Measurements from ENCODE around the gene C6orf136. TPM values are rescaled to one million over a fixed set of nuclear protein-coding genes. Genes with fewer than 3 reads are reported as not detected.
A peak's percentile ranks its signal among the peaks of the same experiment; 100 is the strongest.
"Not testable (repeated sequence)": the region's sequence is repeated elsewhere in the genome, so short reads cannot be mapped to it uniquely, and the experiment has no call there.

Gene C6orf136, protein sequence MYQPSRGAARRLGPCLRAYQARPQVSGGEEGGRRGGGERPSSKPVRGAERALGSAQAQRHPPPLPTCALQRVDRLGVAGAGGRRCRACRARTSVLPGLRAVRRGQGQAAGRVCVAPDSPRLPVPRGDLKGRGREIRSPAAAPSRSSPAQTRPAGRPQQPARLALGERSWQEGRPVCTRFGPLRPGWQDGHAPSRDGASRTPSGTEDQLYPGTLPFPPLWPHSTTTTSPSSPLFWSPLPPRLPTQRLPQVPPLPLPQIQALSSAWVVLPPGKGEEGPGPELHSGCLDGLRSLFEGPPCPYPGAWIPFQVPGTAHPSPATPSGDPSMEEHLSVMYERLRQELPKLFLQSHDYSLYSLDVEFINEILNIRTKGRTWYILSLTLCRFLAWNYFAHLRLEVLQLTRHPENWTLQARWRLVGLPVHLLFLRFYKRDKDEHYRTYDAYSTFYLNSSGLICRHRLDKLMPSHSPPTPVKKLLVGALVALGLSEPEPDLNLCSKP
- polyA plus RNA-seq (2011; rRNA removed) (5.4 and 6.0 TPM in 2 replicates), polyA minus RNA-seq (2011; rRNA and poly(A)+ RNA removed) (8.1 and 13.6 TPM in 2 replicates)

DNA sequence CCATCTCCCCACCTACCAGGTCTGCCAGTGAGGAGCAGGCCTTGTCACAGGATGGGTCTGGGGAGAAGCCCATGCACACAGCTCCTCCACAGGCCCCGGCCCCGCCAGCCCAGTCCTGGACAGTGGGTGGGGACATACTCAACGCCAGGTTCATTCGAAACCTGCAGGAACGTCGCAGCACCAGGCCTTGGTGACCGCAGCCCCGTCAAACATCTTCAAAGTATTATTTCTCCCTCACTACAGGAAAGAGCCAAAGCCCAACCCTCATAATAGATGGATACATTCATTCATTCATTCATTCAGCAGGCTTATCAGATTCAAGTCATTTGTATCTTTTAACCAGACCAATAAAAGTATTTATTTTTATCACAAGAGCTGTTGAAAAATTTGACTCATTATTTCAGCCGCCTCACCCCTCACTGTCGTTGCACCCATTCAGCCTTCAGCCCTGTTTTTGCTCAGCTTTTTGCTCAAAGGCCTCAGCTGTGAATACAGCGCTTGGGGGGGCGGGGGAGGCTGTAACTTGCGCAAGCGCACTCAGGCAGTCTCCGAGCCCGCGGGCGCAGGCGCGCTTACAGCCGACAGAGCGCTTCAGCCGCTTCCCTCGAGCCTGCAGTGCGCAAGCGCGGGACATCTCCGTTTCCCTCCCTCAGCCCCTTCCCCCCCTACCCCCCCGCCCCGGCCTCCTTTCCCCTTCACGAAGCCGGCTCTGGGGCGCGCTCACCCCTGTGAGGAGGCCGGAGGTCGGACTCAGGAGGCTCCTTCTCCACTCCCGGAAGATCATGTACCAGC, at the start of gene C6orf136:
Gene C6orf136, plus strand, starts transcription at position 684 of the 792 bp plus-strand sequence. Its CDS starts 99 bp downstream, at position 783.
- peak within 1 kb of the TSS; percentile 94 for H3K4me3 ChIP-seq (ENCODE audit: low read depth, low read length)
- no peaks in the 10 kb centered on the region for H3K27me3 ChIP-seq (ENCODE audit: control insufficient read depth, insufficient read depth, low read length)
- peak; percentile 54 for DNase-seq (ENCODE audit: low read depth)
- ChIA-PET CTCF (no interaction called here), POLR2A (interaction anchor here (0.6 kb wide), 2 partner anchors 32 to 77 kb away, joined by 6 to 9 read pairs; no protein-coding TSS in a partner anchor)
- H3K36me3 ChIP-seq (ENCODE audit: control insufficient read depth, insufficient read depth, low read length) = no peaks in the 10 kb centered on the region; the same call in 1 of the 2 replicates
- TF ChIP-seq, protein P1, sequence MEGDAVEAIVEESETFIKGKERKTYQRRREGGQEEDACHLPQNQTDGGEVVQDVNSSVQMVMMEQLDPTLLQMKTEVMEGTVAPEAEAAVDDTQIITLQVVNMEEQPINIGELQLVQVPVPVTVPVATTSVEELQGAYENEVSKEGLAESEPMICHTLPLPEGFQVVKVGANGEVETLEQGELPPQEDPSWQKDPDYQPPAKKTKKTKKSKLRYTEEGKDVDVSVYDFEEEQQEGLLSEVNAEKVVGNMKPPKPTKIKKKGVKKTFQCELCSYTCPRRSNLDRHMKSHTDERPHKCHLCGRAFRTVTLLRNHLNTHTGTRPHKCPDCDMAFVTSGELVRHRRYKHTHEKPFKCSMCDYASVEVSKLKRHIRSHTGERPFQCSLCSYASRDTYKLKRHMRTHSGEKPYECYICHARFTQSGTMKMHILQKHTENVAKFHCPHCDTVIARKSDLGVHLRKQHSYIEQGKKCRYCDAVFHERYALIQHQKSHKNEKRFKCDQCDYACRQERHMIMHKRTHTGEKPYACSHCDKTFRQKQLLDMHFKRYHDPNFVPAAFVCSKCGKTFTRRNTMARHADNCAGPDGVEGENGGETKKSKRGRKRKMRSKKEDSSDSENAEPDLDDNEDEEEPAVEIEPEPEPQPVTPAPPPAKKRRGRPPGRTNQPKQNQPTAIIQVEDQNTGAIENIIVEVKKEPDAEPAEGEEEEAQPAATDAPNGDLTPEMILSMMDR (IDR thresholded peaks at IDR 0.05; ENCODE audit: insufficient read depth, low read depth, low read length) = no peak

DNA sequence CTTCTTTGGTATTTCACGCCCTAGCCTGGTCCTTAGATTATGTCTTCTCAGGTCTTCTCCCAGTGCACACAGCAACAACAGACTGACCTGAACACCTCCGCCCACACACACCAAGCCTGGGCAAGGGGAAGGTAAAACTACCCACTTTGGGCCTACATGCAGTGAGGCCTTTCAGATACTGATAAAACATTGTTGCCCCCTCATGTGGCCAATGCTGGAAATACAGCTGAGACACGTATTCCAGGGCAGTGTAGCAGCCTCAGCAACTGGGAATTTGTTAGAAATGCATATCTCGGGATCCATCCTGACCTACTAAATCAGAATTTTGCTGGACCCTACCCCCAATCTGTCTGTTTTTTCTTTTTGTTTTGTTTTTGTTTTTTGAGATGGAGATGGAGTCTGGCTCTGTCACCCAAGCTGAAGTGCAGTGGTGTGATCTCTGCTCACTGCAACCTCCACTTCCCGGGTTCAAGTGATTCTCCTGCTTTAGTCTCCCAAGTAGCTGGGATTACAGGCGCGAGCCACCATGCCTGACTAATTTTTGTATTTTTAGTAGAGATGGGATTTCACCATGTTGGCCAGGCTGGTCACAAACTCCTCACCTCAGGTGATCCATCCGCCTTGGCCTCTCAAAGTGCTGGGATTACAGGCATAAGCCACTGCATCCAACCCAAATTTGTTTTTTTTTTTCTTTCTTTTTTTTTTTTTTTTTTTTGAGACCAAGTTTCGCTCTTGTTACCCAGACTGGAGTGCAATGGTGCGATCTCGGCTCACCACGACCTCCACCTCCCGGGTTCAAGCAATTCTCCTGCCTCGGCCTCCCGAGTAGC, 49.4 kb upstream of the C6orf136 start:
- POLR2A ChIA-PET = not testable (repeated sequence)

DNA sequence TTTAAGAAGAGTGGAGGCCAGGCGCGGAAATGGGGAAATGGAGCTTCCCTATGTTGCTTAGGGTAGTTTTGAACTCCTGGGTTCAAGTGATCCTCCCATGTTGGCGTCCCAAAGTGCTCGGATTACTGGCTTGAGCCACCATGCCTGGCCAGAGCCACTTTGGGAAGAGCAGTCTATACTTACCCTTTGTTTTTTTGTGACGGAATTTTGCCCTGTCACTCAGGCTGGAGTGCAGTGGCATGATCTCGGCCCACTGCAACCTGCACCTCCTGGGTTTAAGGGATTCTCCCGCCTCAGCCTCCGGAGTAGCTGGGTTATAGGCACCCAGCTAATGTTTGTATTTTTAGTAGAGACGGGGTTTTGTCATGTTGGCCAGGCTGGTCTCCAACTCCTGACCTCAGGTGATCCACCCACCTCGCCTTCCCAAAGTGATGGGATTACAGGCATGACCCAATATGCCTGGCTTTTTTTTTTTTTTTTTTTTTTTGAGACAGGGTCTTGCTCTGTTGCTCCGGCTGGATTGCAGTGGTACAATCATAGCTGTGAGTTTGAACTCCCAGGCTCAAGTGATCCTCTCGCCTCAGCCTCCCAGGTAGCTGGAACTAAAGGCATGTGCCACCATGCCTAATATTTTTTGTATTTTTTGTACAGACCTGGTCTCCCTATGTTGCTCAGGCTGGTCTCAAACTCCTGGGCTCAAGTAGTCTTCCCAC, 47.9 kb upstream of the C6orf136 start:
- Histone ChIP-seq H3K36me3 (ENCODE audit: control insufficient read depth, insufficient read depth, low read length) (peaks cover 23% of the 10 kb centered on the region), H3K27me3 (ENCODE audit: control insufficient read depth, insufficient read depth, low read length) (no peaks in the 10 kb centered on the region), H3K4me3 (ENCODE audit: low read depth, low read length) (no peak overlapping the region)
- TF ChIP-seq, protein P1 (IDR thresholded peaks at IDR 0.05; ENCODE audit: insufficient read depth, low read depth, low read length) = no peak
- no peak for DNase-seq (ENCODE audit: low read depth)
- ChIA-PET POLR2A (interaction anchor here (0.7 kb wide), 1 partner anchor 150 kb away, joined by 27 read pairs; no protein-coding TSS in a partner anchor), CTCF (interaction anchor here (0.6 to 4.7 kb wide), 7 partner anchors 9 to 484 kb away, joined by 3 to 56 read pairs (median 3); partner anchors contain the start of gene MRPS18B)

More for the DNA sequence above, 49.4 kb upstream of the C6orf136 start:
- H3K4me3 ChIP-seq (ENCODE audit: low read depth, low read length); H3K27me3 ChIP-seq (ENCODE audit: control insufficient read depth, insufficient read depth, low read length); DNase-seq (ENCODE audit: low read depth): not testable (repeated sequence)
- H3K36me3 ChIP-seq (ENCODE audit: control insufficient read depth, insufficient read depth, low read length) = peaks cover 15% of the 10 kb centered on the region
- TF ChIP-seq, protein P1 (IDR thresholded peaks at IDR 0.05; ENCODE audit: insufficient read depth, low read depth, low read length) = peak; percentile 82
- CTCF ChIA-PET = interaction anchor here (0.6 to 4.7 kb wide), 18 partner anchors 9 to 486 kb away, joined by 3 to 56 read pairs (median 5); no protein-coding TSS in a partner anchor

DNA sequence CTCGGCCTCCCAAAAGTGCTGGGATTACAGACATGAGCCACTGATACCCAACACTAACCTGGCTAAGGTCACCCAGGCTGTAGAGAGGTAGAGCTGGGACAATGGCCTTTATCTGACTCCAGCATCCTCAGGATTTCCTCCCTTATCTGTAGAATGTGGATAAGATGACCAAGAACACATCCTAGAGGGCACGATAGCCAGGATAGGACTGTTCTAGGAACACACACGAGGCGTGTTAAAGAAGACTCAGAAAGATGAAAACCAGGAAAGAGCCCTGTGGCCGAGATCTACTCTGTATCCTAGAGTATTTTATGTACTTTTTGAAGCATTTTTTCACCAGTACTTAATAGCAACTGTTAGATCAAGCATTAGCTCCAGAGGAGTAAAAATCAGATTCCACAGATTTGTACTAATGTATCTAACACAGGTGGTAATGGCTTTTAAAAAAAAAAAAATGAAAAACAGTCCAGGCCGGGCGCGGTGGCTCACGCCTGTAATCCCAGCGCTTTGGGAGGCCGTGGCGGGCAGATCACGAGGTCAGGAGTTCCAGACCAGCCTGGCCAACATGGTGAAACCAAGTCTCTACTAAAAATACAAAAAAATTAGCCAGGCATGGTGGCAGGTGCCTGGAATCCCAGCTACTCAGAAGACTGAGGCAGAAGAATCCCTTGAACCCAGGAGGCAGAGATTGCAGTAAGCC, 47.2 kb upstream of the C6orf136 start:
- DNase-seq (ENCODE audit: low read depth) = no peak
- TF ChIP-seq, protein P1 (IDR thresholded peaks at IDR 0.05; ENCODE audit: insufficient read depth, low read depth, low read length) = no peak
- Histone ChIP-seq H3K4me3 (ENCODE audit: low read depth, low read length) (no peak overlapping the region), H3K36me3 (ENCODE audit: control insufficient read depth, insufficient read depth, low read length) (peaks cover 31% of the 10 kb centered on the region), H3K27me3 (ENCODE audit: control insufficient read depth, insufficient read depth, low read length) (no peaks in the 10 kb centered on the region)
- POLR2A ChIA-PET = interaction anchor here (0.7 kb wide), 1 partner anchor 149 kb away, joined by 27 read pairs; no protein-coding TSS in a partner anchor
- CTCF ChIA-PET = interaction anchor here (0.6 to 4.7 kb wide), 7 partner anchors 9 to 116 kb away, joined by 3 to 56 read pairs (median 5); partner anchors contain the start of gene MRPS18B

Data from BJ (cell line).